SIG-M5 treated with dmso at 0.1 percent for 504 hours (cell line): ENCODE data around the gene FSIP1.

Experiments
- DNase-seq: peaks from one replicate; lab custom pipeline; 2025; ENCODE audit not compliant: unreplicated experiment; lab: John Stamatoyannopoulos, UW

Gene FSIP1

DNA sequence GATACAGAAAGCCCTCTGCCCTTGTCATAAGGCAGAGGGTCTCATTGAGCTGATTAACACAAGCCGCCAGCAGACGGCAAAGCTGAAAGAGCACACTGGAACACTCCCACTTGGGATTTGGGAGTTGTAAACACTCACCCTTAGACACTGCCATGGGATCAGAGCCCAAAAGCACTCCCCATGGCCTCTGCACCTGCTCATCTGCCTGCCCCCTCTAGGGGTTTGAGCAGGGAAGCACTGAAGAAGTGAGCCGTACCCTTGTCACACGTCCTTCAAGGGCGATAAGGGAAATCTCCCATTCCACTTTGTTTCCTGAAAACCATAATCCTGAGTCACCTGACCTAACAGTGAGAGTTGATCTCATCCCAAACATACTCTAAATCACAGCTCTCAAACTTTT is 14.7 kb downstream of the FSIP1 start:
- no peak for DNase-seq

DNA sequence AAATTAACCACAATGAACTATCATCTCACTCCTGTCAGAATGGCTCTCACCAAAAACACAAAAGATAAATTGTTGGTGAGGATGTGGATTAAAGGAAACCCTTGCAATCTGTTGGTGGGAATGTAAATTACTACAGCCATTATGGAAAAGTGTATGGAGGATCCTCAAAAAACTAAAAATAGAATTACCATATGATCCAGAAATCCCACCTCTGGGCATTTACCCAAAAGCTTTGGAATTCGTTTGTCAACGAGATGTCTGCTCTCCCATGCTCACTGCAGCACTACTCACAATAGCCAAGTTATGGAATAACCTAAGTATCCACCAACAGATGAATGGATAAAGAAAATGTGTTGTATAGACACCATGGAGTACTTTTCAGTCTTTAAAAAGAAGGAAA is 21.6 kb downstream of the FSIP1 start:
- no peak for DNase-seq

DNA sequence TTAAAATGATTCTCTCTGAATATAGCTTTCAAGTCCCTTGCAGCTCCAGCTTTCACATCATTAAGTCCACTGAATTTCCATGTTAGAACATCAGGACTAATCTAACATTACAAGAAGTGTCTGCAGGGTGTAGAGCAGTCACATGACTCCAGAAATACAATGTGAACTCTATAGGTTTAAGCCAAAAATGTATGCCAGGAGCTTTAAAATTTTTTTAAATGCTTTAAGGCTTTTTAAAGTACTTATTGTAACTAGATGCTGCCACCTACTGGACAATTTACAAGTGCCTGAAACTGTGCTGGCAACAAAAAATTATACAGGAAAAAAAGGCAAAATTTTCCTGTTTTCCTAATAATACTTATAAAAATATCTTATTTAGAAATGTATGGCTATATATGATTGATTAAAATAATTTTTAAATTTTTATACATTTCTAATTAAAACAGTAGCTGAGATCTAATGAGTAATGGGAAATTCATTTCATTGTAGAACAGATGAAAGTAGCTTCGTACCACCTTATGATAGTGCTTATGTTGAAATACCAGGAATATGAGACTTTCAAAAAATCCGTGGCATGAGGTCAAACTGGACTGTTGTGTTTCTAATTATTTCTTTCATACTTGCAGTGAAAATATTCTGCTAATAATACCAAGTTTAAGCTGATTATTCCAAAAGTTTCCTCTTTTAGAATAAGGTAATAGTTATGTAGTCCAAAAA is 25.7 kb downstream of the FSIP1 start:
- peak; percentile 61 for DNase-seq

DNA sequence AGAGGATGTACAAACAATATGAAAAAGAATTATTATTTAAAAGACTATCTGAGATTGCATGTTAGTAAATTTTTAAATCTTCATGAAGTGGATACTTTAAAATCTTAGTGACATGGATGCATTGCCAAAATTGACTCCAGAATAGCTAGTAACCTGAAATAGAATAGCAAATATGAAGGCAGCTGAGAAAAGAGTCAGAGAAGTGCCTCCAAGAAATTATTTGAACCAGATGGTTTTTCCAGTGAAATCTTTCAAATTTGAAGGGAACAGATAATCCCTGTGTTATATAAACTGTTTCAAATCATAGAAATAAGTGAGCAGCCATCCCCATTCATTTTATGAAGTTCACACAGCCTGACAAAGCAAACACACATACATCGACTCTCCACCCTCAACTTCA is 29.6 kb downstream of the FSIP1 start:
- DNase-seq: no peak

DNA sequence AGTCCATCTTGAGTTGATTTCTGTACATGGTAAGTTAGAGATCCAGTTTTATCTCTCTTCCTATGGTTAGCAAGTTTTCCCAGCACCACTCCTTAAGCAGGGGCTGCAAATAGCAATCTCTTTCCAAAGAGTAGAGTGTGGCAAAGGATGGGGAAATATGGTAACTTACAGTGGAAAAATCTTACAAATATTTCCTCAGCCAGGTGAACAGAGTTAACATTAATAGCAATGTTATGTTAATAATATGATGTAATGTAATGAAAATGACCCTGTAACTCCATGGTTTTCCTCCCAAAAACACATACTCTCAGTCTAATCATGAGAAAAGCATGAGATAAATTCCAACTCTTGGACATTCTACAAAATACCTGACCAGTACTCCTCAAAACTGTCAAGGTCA is 30.4 kb downstream of the FSIP1 start:
- DNase-seq: no peak

DNA sequence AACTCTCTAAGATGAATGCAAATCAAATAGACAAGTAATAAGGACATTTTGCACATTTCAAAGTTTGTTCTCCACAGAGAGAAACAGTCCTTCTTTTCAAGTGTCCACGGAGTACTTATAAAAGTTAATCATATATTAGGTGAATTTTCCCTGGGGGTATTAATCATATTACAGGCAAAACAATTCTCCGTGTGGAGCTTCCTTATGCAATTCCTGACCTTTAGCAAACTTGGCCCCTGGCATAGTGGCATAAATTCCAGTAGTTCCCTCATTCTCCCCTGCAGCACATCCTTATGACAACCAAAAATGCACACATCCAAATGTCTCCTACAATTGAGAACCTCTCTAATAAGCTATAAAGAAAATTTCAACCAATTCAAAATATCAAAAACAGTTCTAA is 34.4 kb downstream of the FSIP1 start:
- no peak for DNase-seq

DNA sequence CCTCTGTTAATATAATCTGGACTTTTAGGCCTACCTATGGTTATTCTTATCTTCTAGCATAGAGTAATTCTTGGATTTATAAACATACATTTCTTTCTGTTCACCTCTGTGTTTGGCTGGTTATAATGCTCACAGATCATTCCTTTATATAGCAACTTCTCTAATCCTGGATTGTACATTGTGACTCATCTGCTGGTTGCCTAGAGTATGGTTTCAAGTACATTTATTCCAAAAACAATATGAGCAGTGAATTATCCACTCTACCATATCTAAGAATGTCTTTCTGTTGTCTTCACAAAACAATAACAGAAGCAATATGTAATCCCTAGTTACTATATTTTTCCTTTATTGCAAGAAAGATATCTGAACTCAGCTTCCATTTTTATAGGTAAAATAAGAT is 35.3 kb downstream of the FSIP1 start:
- no peak for DNase-seq

DNA sequence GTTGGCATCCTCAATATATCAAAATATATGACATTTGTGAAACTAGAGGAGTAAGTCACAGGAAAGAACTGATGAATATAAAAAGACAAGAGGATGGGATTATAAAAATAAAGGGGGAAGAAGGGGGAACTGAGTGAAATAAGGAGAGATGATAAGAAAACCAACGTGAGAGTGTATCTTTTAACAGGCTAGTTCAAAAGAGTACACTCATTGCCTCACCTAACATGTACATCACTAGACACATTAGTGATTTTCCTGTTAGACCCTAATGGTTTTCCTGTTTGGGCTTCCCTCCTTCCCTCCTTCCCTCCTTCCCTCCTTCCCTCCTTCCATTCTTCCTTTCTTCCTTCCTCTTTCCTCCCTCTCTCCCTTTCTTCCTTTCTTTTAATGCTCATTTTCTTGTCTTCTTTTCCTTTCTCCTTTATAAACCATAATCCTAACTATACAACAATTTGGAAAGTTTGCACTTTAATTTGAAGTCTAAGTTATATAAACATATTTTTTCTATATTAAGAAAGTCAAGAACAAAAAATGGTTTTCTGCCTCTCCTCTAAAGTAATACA is 35.8 kb downstream of the FSIP1 start:
- DNase-seq: no peak

DNA sequence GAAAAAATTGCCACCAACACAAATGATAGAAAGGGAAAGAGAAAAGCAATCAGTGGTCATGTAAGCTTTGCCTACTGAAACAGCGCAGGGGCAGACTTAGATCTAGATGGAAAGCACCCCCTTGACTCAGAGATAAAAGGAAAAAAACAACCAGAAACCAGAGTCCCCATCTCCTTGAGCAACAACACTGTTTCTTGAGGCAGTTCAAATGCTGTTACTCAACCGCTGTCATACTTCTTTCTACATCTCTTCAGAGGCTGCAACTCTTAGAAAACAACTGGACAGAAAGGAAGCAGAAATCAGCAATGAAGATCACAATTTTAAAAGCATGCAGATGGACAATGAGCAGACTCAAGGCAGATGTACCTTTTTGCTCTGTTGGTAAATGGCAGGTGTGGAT is 36.5 kb downstream of the FSIP1 start:
- peak; percentile 27 for DNase-seq

DNA sequence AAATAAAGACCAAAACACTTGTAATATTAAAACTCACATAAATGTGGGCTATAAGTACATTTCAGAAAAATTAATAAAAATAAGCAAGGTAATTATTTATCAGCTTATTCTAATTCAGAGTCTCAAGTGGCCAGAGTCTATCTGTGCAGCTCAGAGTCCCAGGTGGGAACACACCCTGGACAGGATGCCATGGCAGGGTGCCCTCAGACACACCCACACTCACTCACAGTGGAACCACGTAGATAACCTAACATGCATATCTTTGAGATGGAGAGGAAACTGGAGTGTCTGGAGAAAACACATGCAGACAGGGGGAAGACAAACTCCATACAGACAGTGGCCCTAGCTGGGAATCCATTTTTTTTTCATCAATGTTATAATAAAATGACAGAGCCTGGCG is 37.2 kb downstream of the FSIP1 start:
- DNase-seq: no peak

DNA sequence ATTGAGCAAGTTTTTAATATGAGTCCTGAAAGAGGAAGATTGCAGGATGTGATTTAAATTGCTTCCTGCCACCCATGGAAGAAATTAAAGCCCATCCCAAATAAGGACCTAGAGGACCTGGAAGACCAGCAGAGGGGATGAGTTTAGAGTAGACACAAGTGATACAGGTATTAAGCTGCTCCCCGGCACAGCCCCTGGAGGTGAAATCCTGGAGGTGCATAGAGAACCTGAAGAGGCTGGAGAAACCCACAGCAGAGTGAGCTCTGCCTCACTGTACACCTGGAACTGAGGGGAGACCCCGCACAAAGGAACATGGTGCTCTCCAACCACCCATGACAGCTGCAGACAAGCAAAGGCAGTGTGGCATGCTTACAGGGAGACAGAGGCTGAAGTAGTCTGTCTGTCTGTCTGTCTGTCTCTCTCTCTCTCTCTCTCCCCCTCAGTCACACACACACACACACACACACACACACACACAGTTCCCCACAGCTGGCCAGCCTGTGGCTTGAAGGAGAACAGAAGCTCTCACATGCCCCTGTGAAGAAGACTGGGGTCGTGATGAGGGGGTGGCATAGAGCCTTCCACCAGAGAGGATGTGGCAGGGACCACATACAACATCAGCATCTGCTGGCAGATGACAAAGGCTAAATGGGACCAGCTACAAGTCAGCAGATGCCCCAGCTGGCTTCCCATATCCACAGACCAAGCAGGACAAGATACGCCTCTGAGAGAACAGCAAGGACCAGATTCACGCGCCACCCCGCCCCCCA is 38.1 kb downstream of the FSIP1 start:
- DNase-seq: no peak

DNA sequence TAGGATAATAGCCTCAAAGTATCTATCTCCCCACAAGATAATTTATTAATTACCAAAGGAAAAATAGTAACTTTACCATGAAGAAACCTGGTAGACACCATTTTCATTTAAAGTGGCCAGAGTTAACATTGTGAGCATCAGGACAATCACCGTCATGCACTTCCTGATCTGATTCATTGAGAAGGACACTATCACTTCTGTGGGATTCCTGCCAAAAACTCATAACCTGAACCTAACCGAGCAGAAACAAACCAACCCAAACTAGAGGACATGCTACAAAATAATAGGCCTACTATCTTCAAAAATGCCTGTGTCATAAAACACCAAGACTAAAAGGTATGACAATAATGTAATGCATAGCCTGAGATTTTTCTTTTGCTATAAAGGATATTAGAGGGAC is 39.0 kb downstream of the FSIP1 start:
- no peak for DNase-seq

DNA sequence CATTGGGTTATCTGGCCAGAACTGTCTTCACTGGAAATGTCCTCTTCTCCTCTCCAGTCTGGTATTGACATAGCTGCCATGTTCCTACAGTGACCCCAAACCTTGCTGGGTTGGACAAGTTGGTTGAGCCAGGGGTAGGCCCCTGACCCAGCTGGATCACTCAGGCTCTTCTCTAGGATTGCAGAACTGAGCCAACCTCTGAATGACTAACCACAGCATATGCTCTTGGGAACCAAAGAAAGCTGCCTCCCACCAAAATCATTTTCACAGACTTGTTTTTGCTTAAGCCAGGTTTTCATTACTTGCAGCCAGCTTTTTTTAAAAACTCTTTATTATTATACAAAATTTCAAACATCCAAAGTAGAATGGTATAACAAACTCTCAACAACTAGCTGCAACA is 41.4 kb downstream of the FSIP1 start:
- DNase-seq: no peak

DNA sequence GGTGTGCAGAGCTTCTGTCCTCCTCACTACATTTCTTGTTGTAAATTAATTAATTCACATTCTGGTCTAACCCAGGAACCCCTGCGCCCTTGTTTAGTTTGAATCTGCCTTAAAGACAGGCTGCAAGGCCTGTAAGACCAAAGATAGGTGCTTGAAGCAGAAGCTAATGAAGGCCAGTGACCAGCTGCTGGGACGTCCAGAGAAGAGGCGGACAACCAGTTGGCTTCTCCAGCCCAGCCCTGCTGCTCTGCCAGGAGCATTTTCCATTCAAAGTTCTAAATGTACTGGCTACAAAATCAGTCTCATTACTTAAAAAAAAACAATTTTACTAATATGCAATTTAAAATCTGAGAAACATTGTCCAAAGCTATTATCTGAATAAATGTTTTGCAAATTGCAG is 43.6 kb downstream of the FSIP1 start:
- DNase-seq: no peak

DNA sequence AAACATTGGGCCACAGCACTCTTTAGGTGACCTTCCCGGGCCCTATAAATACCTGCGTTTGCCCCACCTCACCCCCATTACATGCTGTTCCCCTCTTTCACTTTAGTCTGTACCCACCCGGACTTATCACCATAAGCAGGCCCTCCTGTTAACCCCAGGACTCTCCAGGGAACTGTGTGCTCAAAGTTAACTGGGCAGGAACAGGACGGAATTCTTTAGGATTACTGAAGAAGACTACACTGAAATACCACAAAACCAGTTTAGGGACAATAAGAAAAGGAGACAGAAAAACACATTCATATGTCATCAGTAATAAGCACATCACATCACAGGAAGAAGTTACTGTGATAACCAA is 45.5 kb downstream of the FSIP1 start:
- DNase-seq: no peak

DNA sequence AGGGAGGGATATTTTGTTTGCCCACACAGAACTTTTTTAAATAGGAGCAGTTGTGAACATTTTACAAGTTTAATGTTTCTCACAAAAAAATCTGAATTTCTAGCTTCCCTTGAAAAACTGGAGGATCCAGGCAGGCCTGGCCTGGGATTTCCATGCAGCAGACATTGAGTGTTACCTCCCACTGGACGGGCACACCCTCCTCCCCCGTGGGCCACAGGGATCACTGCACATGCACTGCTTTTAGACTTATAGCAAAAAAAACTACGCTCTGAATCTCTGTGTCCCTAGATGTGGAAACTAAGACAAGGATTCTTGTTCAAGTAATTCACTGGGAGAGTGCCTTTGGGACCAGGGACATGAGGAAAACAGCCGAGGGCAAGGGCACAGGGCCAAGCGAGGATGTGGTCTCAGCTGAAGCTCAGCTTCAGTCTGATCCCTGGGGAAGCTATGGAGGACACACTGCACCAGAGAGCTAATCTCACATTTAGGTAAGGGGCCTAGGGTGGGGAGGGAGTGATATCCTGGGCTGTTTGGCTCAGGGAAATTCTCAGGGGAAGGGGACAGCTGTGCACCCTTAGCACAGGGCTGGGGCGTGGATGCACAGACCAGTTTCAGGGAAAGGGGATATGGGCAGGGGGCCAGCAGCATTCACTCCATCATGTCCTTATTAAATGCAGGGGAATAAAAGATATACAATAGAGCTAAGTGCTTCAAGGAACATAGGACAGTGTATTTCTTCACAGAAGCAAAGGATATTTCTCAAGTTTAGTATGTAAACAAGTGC is 46.0 kb downstream of the FSIP1 start:
- DNase-seq: no peak

DNA sequence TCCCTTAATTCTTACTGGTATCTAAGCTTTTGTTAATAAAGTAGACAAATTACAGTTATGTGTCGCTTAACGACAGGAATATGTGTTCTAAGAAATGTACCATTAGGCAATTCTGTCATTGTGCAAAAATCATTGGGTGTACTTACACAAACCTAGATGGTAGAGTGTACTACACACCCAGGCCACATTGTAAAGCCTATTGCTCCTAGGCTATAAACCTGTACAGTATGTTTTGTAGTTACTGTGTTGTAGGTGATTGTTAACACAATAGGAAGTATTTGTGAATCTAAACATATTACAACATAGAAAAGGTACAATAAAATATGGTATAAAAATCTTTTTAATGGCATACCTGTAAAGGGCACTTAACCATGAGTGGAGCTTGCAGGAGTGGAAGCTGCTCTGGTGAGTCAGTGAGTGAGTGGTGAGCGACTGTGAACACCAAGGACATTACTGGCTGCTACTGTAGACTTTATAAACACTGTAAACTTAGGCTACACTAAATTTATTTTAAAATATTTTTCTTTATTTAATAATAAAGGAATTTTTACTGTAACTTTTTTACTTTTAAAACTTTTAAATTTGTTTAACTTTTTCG is 47.4 kb downstream of the FSIP1 start:
- DNase-seq: no peak

DNA sequence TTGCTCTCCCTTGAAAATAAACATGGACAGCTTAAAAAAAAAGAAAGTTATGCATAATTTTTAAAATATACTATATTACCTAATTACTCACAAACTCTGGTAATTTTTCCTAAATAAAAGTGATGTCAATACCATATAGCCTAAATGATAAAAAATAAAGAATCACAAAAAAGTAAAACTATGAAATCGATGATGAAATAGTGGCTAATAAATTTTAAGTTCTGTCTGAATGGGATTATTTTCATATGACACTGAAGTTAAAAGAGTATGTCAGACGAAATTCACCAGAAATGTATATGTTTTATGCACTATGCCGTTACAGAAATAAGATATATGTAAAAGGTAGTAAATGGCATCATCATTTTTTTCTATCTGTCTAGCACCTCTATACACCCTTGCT is 51.4 kb downstream of the FSIP1 start:
- DNase-seq: no peak

DNA sequence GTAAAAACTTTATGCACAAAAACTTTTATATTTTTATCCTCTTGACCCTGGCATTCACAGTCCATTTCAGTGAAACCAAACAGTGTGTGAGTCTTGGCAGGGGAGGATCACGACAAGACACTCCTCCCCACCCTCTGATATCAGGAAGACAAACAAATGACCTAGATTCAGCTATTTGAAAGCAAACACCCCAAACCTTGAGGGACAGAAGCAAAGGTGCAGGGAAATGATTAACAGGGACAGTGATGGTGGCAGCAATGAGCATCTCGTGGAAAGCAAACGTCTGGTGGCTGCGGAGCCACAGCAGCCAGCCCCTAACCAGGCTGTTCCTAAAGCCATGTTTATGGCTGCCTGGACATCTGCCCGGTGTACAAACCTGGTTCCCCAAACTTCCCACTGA is 52.1 kb downstream of the FSIP1 start:
- DNase-seq: no peak

DNA sequence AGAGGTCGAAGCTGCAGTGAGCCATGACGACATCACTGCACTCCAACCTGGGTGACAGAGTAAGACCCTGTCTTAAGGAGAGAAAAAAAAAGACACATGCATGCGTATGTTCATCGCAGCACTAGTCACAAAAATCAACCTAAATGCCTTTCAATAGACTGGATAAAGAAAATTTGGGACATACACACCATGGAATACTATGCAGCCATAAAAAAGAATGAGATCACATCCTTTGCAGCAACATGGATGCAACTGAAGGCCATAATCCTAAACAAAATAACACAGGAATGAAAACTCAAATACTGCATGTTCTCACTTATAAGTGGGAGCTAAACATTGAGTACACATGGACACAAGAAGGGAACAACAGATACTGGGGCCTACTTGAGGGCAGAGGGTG is 53.1 kb downstream of the FSIP1 start:
- DNase-seq: no peak

DNA sequence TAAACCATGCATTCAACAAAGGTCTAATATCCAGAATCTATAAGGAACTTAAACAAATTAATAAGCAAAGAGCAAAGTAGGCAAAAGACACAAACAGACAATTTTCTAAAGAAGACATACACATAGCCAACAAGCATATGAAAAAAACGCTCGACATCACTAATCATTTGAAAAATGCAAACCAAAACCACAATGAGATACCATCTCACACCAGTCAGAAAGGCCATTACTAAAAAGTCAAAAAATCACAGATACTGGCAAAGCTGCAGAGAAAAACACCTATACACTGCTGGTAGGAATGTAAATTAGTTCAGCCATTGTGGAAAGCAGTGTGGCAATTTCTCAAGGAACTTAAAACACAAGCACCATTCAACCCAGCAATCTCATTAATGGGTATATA is 53.8 kb downstream of the FSIP1 start:
- DNase-seq: no peak
